Thoracic aorta (tissue), 2 donors: Measurements from ENCODE around the gene DMD. TPM values are rescaled to one million over a fixed set of nuclear protein-coding genes. Genes with fewer than 3 reads are reported as not detected.

Experiments
- ATAC-seq: fragments of 150-250 bp; one replicate; pipeline ENCODE4 v1.8.0; 2017; ENCODE audit warnings: low read depth; ENCODE audit not compliant: insufficient number of reproducible peaks, low FRiP score
- DNase-seq: peaks from one replicate; pipeline ENCODE4 v3.0.0-alpha.2; 2020; ENCODE audit warnings: low spot score
- H3K27ac ChIP-seq, 2 donors: fragments of 200-600 bp; sonication (generic); 1 replicate in 1 of 2; 2 replicates in 1 of 2; pipeline ENCODE4 v1.5.1; 2016; ENCODE audit warnings: mild to moderate bottlenecking in 2 of 2, moderate library complexity in 2 of 2
- H3K27me3 ChIP-seq: fragments of 200-600 bp; sonication (generic); replicated peaks from 2 replicates; pipeline ENCODE4 v1.6.0; 2016; ENCODE audit warnings: mild to moderate bottlenecking; ENCODE audit not compliant: insufficient read depth
- H3K36me3 ChIP-seq: fragments of 200-600 bp; sonication (generic); one replicate; pipeline ENCODE4 v1.5.1; 2016
- H3K4me1 ChIP-seq, 2 donors: fragments of 200-600 bp; sonication (generic); 1 replicate in 1 of 2; 2 replicates in 1 of 2; pipeline versions ENCODE4 v1.5.1 to v1.6.0; 2016; ENCODE audit warnings: low read depth in 2 of 2, mild to moderate bottlenecking in 1 of 2; ENCODE audit not compliant: control insufficient read depth in 1 of 2
- H3K4me3 ChIP-seq: fragments of 200-600 bp; sonication (generic); 2 replicates; pipeline ENCODE4 v1.5.1; 2016; ENCODE audit warnings: mild to moderate bottlenecking
- H3K9me3 ChIP-seq: fragments of 200-600 bp; sonication (generic); 2 replicates; pipeline ENCODE4 v1.5.1; 2016
- CTCF ChIP-seq: fragments of 200-600 bp; sonication (generic); IDR thresholded peaks from one replicate; pipeline ENCODE4 v1.5.1; 2019; ENCODE audit warnings: antibody characterized with exemption
- total RNA-seq, 2 donors: library from RNA; depleted of rRNA; stranded (reverse); fragments of >200 nt; gene quantifications; one replicate each; pipeline versions ENCODE4 v1.1.0 to v1.2.3, GENCODE V29; 2016

Gene DMD
- total RNA-seq, 2 donors from 2014 or later, result 224 to 233 TPM

DNA sequence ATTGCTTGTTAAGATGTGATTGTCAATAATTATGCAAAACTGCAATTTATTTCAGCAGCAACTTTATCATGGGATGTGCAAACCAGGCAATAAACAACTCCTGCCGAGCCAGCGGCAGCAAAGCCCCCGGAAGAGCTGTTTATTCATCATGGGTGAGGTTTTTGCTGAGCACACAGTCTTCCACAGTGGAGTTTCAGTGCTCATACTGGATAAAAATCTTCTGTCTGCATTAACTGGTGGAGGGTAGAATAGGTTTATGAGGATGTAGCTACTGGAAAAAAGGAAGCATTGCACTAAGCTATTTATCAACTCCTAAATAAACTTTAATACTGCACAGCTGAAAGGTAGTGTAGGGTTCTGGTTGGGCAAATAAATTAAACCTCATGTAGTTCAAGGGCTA is 1582.2 kb downstream of the DMD start:
- TF ChIP-seq CTCF, result no peak
- no peaks in the 10 kb centered on the region for H3K9me3 ChIP-seq
- no peak for ATAC-seq
- DNase-seq, result no peak
- H3K27ac ChIP-seq, result no peak overlapping the region
- no peak overlapping the region for H3K4me3 ChIP-seq
- H3K36me3 ChIP-seq, result no peaks in the 10 kb centered on the region
- H3K4me1 ChIP-seq, result no peaks in the 10 kb centered on the region
- no peaks in the 10 kb centered on the region for H3K27me3 ChIP-seq

GRCh38 chrX:31609130-31609529 is 1602.2 kb downstream of the DMD start:
- ATAC-seq, result no peak

GRCh38 chrX:31608638-31609037 is 1602.7 kb downstream of the DMD start:
- Histone ChIP-seq H3K36me3 (no peaks in the 10 kb centered on the region), H3K9me3 (no peaks in the 10 kb centered on the region), H3K27ac (no peak overlapping the region), H3K4me1 (peaks cover 0 to 4% of the 10 kb centered on the region in 2 donors), H3K4me3 (no peak overlapping the region), H3K27me3 (no peaks in the 10 kb centered on the region)
- DNase-seq, result no peak
- no peak for ATAC-seq
- TF ChIP-seq CTCF, result no peak

More at GRCh38 chrX:31609130-31609529, 1602.2 kb downstream of the DMD start:
- Histone ChIP-seq H3K4me1 (no peaks in the 10 kb centered on the region), H3K36me3 (no peaks in the 10 kb centered on the region), H3K9me3 (no peaks in the 10 kb centered on the region), H3K27me3 (no peaks in the 10 kb centered on the region), H3K27ac (no peak overlapping the region), H3K4me3 (no peak overlapping the region)
- DNase-seq, result no peak
- TF ChIP-seq CTCF, result no peak

- peaks cover 0 to 11% of the 10 kb centered on the region in 2 donors for H3K4me1 ChIP-seq
- no peak overlapping the region for H3K27ac ChIP-seq
- ATAC-seq, result no peak
- no peaks in the 10 kb centered on the region for H3K9me3 ChIP-seq
- H3K36me3 ChIP-seq, result no peaks in the 10 kb centered on the region
- H3K27me3 ChIP-seq, result no peaks in the 10 kb centered on the region
- DNase-seq, result no peak
- H3K4me3 ChIP-seq, result no peak overlapping the region
- TF ChIP-seq CTCF, result no peak
Observed at GRCh38 chrX:31606771-31607170, 1604.6 kb downstream of the DMD start.

DNA sequence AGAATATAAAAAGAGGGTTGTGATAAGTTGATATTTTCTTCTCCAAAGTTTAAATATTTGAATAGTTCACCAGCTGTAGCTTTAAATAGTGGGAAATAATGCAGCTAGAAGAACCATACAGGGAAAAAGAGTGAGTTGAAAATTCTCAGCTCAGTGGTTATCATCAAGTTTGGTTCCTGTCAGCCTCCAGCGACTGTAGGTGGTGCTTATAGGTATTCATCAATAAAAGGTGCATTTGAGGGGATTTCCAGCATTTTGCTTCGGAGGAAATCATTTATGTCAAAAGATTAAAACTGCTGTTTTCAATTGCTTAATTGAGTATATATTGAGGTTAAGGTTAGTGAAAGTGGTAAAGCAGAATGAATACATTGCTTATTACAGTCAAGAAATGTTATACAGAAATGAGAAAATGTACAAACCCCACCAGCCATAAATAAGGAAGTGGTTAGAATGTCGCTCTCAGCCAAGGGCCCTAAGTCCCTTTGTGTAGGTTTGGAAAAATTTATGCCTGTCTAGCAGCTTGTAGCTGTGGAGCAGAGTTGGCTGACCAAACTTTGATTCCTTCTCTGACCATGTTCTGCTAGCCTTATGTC is 1606.6 kb downstream of the DMD start:
- Histone ChIP-seq H3K27ac (no peak overlapping the region), H3K4me1 (peaks cover 0 to 11% of the 10 kb centered on the region in 2 donors), H3K4me3 (no peak overlapping the region), H3K36me3 (no peaks in the 10 kb centered on the region), H3K9me3 (no peaks in the 10 kb centered on the region), H3K27me3 (no peaks in the 10 kb centered on the region)
- DNase-seq, result no peak
- ATAC-seq, result no peak
- no peak for TF ChIP-seq CTCF
